HEK293 (cell line): ENCODE measurements around the gene ACTRT2.

Experiments
- CTCF ChIP-seq: fragments of 450-650 bp; formaldehyde crosslinking; IDR thresholded peaks from 2 replicates; pipeline ENCODE4 v1.5.1; 2016; ENCODE audit warnings: missing biosample characterization, missing genetic modification characterization
- KLF16 ChIP-seq: fragments of 450-650 bp; formaldehyde crosslinking; IDR thresholded peaks from 2 replicates; pipeline ENCODE4 v1.5.1; 2017; ENCODE audit warnings: missing biosample characterization, missing genetic modification characterization
- YY1 ChIP-seq: fragments of 450-650 bp; formaldehyde crosslinking; IDR thresholded peaks from 2 replicates; pipeline ENCODE4 v1.5.1; 2018; ENCODE audit warnings: missing biosample characterization, missing genetic modification characterization
- ZNF175 ChIP-seq: fragments of 450-650 bp; formaldehyde crosslinking; IDR thresholded peaks from 2 replicates; pipeline ENCODE4 v1.5.1; 2016; ENCODE audit warnings: missing biosample characterization, missing genetic modification characterization
- ZNF24 ChIP-seq: fragments of 450-650 bp; formaldehyde crosslinking; IDR thresholded peaks from 2 replicates; pipeline ENCODE4 v1.5.1; 2016; ENCODE audit warnings: missing biosample characterization, missing genetic modification characterization
- ZNF621 ChIP-seq: fragments of 450-650 bp; formaldehyde crosslinking; IDR thresholded peaks from 2 replicates; pipeline ENCODE4 v1.5.1; 2017; ENCODE audit warnings: missing biosample characterization, missing genetic modification characterization
- ZNF791 ChIP-seq: fragments of 450-650 bp; formaldehyde crosslinking; IDR thresholded peaks from 2 replicates; pipeline ENCODE4 v1.5.1; 2016; ENCODE audit warnings: missing biosample characterization, missing genetic modification characterization
- ZNF830 ChIP-seq: fragments of 450-650 bp; IDR thresholded peaks from 2 replicates; pipeline ENCODE4 v1.5.0; 2018; ENCODE audit warnings: missing biosample characterization, missing genetic modification characterization, low read depth, mild to moderate bottlenecking, moderate library complexity

- TF ChIP-seq ZNF175 (tag by site-specific recombination) (no peak), ZNF621 (no peak), CTCF (tag by site-specific recombination) (no peak), ZNF24 (no peak), ZNF791 (tag by site-specific recombination) (no peak), KLF16 (no peak), YY1 (tag by site-specific recombination) (no peak), ZNF830 (no peak)
Measured at GRCh38 chr1:3049905-3050304, 28.6 kb downstream of the ACTRT2 start.
